ENCODE measurements around the gene PITPNC1.

Gene PITPNC1

GRCh38 chr17:67343237-67343636 is 33.8 kb upstream of the PITPNC1 start:
- peaks cover 84% of the 10 kb centered on the region for H3K36me3 ChIP-seq (ENCODE audit: insufficient read depth, insufficient read length, low read length)
- TF ChIP-seq YY1 (IDR thresholded peaks at IDR 0.05; ENCODE audit: insufficient read depth, insufficient read length), result no peak
- TF ChIP-seq SUZ12 (IDR thresholded peaks at IDR 0.05; ENCODE audit: extremely low read depth, insufficient read depth, insufficient read length), result no peak
- TF ChIP-seq ZNF274 (IDR thresholded peaks at IDR 0.05; ENCODE audit: low read depth, low read length), result no peak
- DNase-seq (ENCODE audit: low read depth, low spot score), result no peak

GRCh38 chr17:67347826-67348225 is 29.3 kb upstream of the PITPNC1 start:
- no peak for DNase-seq (ENCODE audit: low read depth, low spot score)
- H3K4me1 ChIP-seq (ENCODE audit: insufficient read depth, insufficient read length), result no peaks in the 10 kb centered on the region
- H3K9me3 ChIP-seq (ENCODE audit: insufficient read depth, low read length), result no peaks in the 10 kb centered on the region
- H3K9ac ChIP-seq (ENCODE audit: insufficient read length, low read depth), result no peak overlapping the region
- no peak overlapping the region for H3K4me3 ChIP-seq (ENCODE audit: insufficient read length, low read depth)
- TF ChIP-seq ZNF274 (IDR thresholded peaks at IDR 0.05; ENCODE audit: low read depth, low read length), result no peak
- TF ChIP-seq SUZ12 (IDR thresholded peaks at IDR 0.05; ENCODE audit: extremely low read depth, insufficient read depth, insufficient read length), result no peak
- no peak for TF ChIP-seq YY1 (IDR thresholded peaks at IDR 0.05; ENCODE audit: insufficient read depth, insufficient read length)
- no peaks in the 10 kb centered on the region for H3K27me3 ChIP-seq (ENCODE audit: insufficient read depth, insufficient read length)
- H3K36me3 ChIP-seq (ENCODE audit: insufficient read depth, insufficient read length, low read length), result peaks cover 87% of the 10 kb centered on the region

More at GRCh38 chr17:67343237-67343636, 33.8 kb upstream of the PITPNC1 start:
- Histone ChIP-seq H3K27me3 (ENCODE audit: insufficient read depth, insufficient read length) (no peaks in the 10 kb centered on the region), H3K9ac (ENCODE audit: insufficient read length, low read depth) (no peak overlapping the region), H3K4me3 (ENCODE audit: insufficient read length, low read depth) (no peak overlapping the region), H3K9me3 (ENCODE audit: insufficient read depth, low read length) (no peaks in the 10 kb centered on the region), H3K4me1 (ENCODE audit: insufficient read depth, insufficient read length) (no peaks in the 10 kb centered on the region)

GRCh38 chr17:67349420-67349819 is 27.7 kb upstream of the PITPNC1 start:
- no peak for TF ChIP-seq YY1 (IDR thresholded peaks at IDR 0.05; ENCODE audit: insufficient read depth, insufficient read length)
- H3K9ac ChIP-seq (ENCODE audit: insufficient read length, low read depth), result no peak overlapping the region
- no peak for DNase-seq (ENCODE audit: low read depth, low spot score)
- peaks cover 87% of the 10 kb centered on the region for H3K36me3 ChIP-seq (ENCODE audit: insufficient read depth, insufficient read length, low read length)
- H3K27me3 ChIP-seq (ENCODE audit: insufficient read depth, insufficient read length), result no peaks in the 10 kb centered on the region
- H3K4me1 ChIP-seq (ENCODE audit: insufficient read depth, insufficient read length), result no peaks in the 10 kb centered on the region
- no peaks in the 10 kb centered on the region for H3K9me3 ChIP-seq (ENCODE audit: insufficient read depth, low read length)
- H3K4me3 ChIP-seq (ENCODE audit: insufficient read length, low read depth), result no peak overlapping the region

- H3K36me3 ChIP-seq (ENCODE audit: insufficient read depth, insufficient read length, low read length), result peaks cover 91% of the 10 kb centered on the region
- H3K4me1 ChIP-seq (ENCODE audit: insufficient read depth, insufficient read length), result no peaks in the 10 kb centered on the region
- no peaks in the 10 kb centered on the region for H3K27me3 ChIP-seq (ENCODE audit: insufficient read depth, insufficient read length)
- no peak for DNase-seq (ENCODE audit: low read depth, low spot score)
- no peak overlapping the region for H3K9ac ChIP-seq (ENCODE audit: insufficient read length, low read depth)
- H3K4me3 ChIP-seq (ENCODE audit: insufficient read length, low read depth), result no peak overlapping the region
- no peak for TF ChIP-seq YY1 (IDR thresholded peaks at IDR 0.05; ENCODE audit: insufficient read depth, insufficient read length)
- no peak for TF ChIP-seq ZNF274 (IDR thresholded peaks at IDR 0.05; ENCODE audit: low read depth, low read length)
- TF ChIP-seq SUZ12 (IDR thresholded peaks at IDR 0.05; ENCODE audit: extremely low read depth, insufficient read depth, insufficient read length), result no peak
- H3K9me3 ChIP-seq (ENCODE audit: insufficient read depth, low read length), result no peaks in the 10 kb centered on the region
Measured at GRCh38 chr17:67353161-67353560, 23.9 kb upstream of the PITPNC1 start.

GRCh38 chr17:67353929-67354574 is 23.0 kb upstream of the PITPNC1 start:
- no peaks in the 10 kb centered on the region for H3K9me3 ChIP-seq (ENCODE audit: insufficient read depth, low read length)
- no peak for TF ChIP-seq ZNF274 (IDR thresholded peaks at IDR 0.05; ENCODE audit: low read depth, low read length)
- H3K4me1 ChIP-seq (ENCODE audit: insufficient read depth, insufficient read length), result no peaks in the 10 kb centered on the region
- no peaks in the 10 kb centered on the region for H3K27me3 ChIP-seq (ENCODE audit: insufficient read depth, insufficient read length)
- no peak overlapping the region for H3K4me3 ChIP-seq (ENCODE audit: insufficient read length, low read depth)
- peaks cover 92% of the 10 kb centered on the region for H3K36me3 ChIP-seq (ENCODE audit: insufficient read depth, insufficient read length, low read length)
- no peak for DNase-seq (ENCODE audit: low read depth, low spot score)
- H3K9ac ChIP-seq (ENCODE audit: insufficient read length, low read depth), result peak overlapping the region; percentile 37

GRCh38 chr17:67358612-67359011 is 18.5 kb upstream of the PITPNC1 start:
- Histone ChIP-seq H3K4me3 (ENCODE audit: insufficient read length, low read depth) (no peak overlapping the region), H3K4me1 (ENCODE audit: insufficient read depth, insufficient read length) (no peaks in the 10 kb centered on the region), H3K9ac (ENCODE audit: insufficient read length, low read depth) (no peak overlapping the region), H3K27me3 (ENCODE audit: insufficient read depth, insufficient read length) (no peaks in the 10 kb centered on the region), H3K36me3 (ENCODE audit: insufficient read depth, insufficient read length, low read length) (peaks cover 86% of the 10 kb centered on the region), H3K9me3 (ENCODE audit: insufficient read depth, low read length) (no peaks in the 10 kb centered on the region)
- no peak for DNase-seq (ENCODE audit: low read depth, low spot score)
- TF ChIP-seq ZNF274 (IDR thresholded peaks at IDR 0.05; ENCODE audit: low read depth, low read length), result no peak
- TF ChIP-seq SUZ12 (IDR thresholded peaks at IDR 0.05; ENCODE audit: extremely low read depth, insufficient read depth, insufficient read length), result no peak
- no peak for TF ChIP-seq YY1 (IDR thresholded peaks at IDR 0.05; ENCODE audit: insufficient read depth, insufficient read length)

GRCh38 chr17:67359960-67360791 is 16.9 kb upstream of the PITPNC1 start:
- H3K36me3 ChIP-seq (ENCODE audit: insufficient read depth, insufficient read length, low read length), result peaks cover 86% of the 10 kb centered on the region
- H3K9ac ChIP-seq (ENCODE audit: insufficient read length, low read depth), result no peak overlapping the region
- H3K4me1 ChIP-seq (ENCODE audit: insufficient read depth, insufficient read length), result no peaks in the 10 kb centered on the region
- H3K4me3 ChIP-seq (ENCODE audit: insufficient read length, low read depth), result no peak overlapping the region
- no peak for DNase-seq (ENCODE audit: low read depth, low spot score)
- no peaks in the 10 kb centered on the region for H3K9me3 ChIP-seq (ENCODE audit: insufficient read depth, low read length)
- H3K27me3 ChIP-seq (ENCODE audit: insufficient read depth, insufficient read length), result no peaks in the 10 kb centered on the region
- TF ChIP-seq YY1 (IDR thresholded peaks at IDR 0.05; ENCODE audit: insufficient read depth, insufficient read length) (no peak), ZNF274 (IDR thresholded peaks at IDR 0.05; ENCODE audit: low read depth, low read length) (no peak), SUZ12 (IDR thresholded peaks at IDR 0.05; ENCODE audit: extremely low read depth, insufficient read depth, insufficient read length) (no peak)
